Measurements from ENCODE around the gene WDR6.

The WDR6 gene

GRCh38 chr3:49032646-49033304 lies 25.6 kb downstream of the WDR6 start:
- TF ChIP-seq CTCF (IDR thresholded peaks at IDR 0.05; ENCODE audit: insufficient read depth, low read length, poor library complexity, severe bottlenecking) = no peak
- no peaks in the 10 kb centered on the region for H3K27me3 ChIP-seq (replicated peaks; ENCODE audit: control insufficient read depth, insufficient read depth, low read length)
- no peak overlapping the region for H3K4me3 ChIP-seq (replicated peaks; ENCODE audit: low read depth, low read length)
- DNase-seq (ENCODE audit: extremely low read depth, insufficient read length) = no peak
- H3K36me3 ChIP-seq (ENCODE audit: control insufficient read depth, insufficient read depth, low read length) = peaks cover 17% of the 10 kb centered on the region

- Histone ChIP-seq H3K4me3 (replicated peaks; ENCODE audit: low read depth, low read length) (no peak overlapping the region), H3K27me3 (replicated peaks; ENCODE audit: control insufficient read depth, insufficient read depth, low read length) (no peaks in the 10 kb centered on the region), H3K36me3 (ENCODE audit: control insufficient read depth, insufficient read depth, low read length) (peaks cover 17% of the 10 kb centered on the region)
- TF ChIP-seq CTCF (IDR thresholded peaks at IDR 0.05; ENCODE audit: insufficient read depth, low read length, poor library complexity, severe bottlenecking) = no peak
- no peak for DNase-seq (ENCODE audit: extremely low read depth, insufficient read length)
Observed at GRCh38 chr3:49034650-49035049, 27.5 kb downstream of the WDR6 start.

GRCh38 chr3:49035281-49035680 lies 28.1 kb downstream of the WDR6 start:
- Histone ChIP-seq H3K27me3 (replicated peaks; ENCODE audit: control insufficient read depth, insufficient read depth, low read length) (no peaks in the 10 kb centered on the region), H3K36me3 (ENCODE audit: control insufficient read depth, insufficient read depth, low read length) (peaks cover 17% of the 10 kb centered on the region), H3K4me3 (replicated peaks; ENCODE audit: low read depth, low read length) (no peak overlapping the region)
- TF ChIP-seq CTCF (IDR thresholded peaks at IDR 0.05; ENCODE audit: insufficient read depth, low read length, poor library complexity, severe bottlenecking) = no peak
- DNase-seq (ENCODE audit: extremely low read depth, insufficient read length) = no peak

- no peak for TF ChIP-seq CTCF (IDR thresholded peaks at IDR 0.05; ENCODE audit: insufficient read depth, low read length, poor library complexity, severe bottlenecking)
- no peak overlapping the region for H3K4me3 ChIP-seq (replicated peaks; ENCODE audit: low read depth, low read length)
- H3K27me3 ChIP-seq (replicated peaks; ENCODE audit: control insufficient read depth, insufficient read depth, low read length) = no peaks in the 10 kb centered on the region
- peaks cover 22% of the 10 kb centered on the region for H3K36me3 ChIP-seq (ENCODE audit: control insufficient read depth, insufficient read depth, low read length)
- DNase-seq (ENCODE audit: extremely low read depth, insufficient read length) = no peak
Observed at GRCh38 chr3:49053543-49053942, 46.4 kb downstream of the WDR6 start.

GRCh38 chr3:49054344-49054862 lies 47.2 kb downstream of the WDR6 start:
- H3K4me3 ChIP-seq (replicated peaks; ENCODE audit: low read depth, low read length) = no peak overlapping the region
- DNase-seq (ENCODE audit: extremely low read depth, insufficient read length) = no peak
- peaks cover 22% of the 10 kb centered on the region for H3K36me3 ChIP-seq (ENCODE audit: control insufficient read depth, insufficient read depth, low read length)
- no peak for TF ChIP-seq CTCF (IDR thresholded peaks at IDR 0.05; ENCODE audit: insufficient read depth, low read length, poor library complexity, severe bottlenecking)
- H3K27me3 ChIP-seq (replicated peaks; ENCODE audit: control insufficient read depth, insufficient read depth, low read length) = no peaks in the 10 kb centered on the region

Data from GM06990 (cell line).